T1000 (cell line): ENCODE results near the gene SNHG17.

Source experiments
- DNase-seq: peaks from one replicate; lab custom pipeline; 2025; ENCODE audit warnings: mixed read lengths; lab: John Stamatoyannopoulos, UW

The SNHG17 gene

GRCh38 chr20:38373898-38374297, 61.2 kb downstream of the SNHG17 start:
- no peak for DNase-seq

GRCh38 chr20:38373231-38373867, 61.8 kb downstream of the SNHG17 start:
- DNase-seq = no peak

DNA sequence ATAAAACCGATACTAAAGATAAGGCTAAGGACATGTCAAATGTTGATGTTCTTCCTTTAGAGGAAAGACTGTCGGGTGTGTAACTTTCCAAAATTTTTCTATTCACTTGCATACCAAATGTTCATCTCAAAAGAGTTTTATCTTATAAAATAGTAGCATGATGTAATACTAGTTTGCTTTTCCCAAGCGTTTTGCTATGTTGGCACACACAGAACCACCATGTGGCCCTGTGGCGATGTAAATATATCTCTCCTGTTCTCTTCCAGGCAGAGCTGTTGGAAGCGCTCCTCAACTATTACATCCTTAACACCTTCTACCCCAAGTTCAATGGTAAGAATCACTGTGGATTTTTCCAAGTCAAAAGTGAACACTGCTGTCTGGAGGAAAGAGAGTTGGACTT, 62.3 kb downstream of the SNHG17 start:
- no peak for DNase-seq
